B cell (primary cell): Measurements from ENCODE around the gene PNMA8B. TPM values are rescaled to one million over a fixed set of nuclear protein-coding genes. Genes with fewer than 3 reads are reported as not detected.

ENCODE experiments used
- ATAC-seq: fragments of 200-7000 bp; cut with Tn5 transposase; one replicate; pipeline ENCODE4 v1.10.0; 2021; ENCODE audit warnings: low read depth, mild to moderate bottlenecking, moderate number of reproducible peaks, moderate library complexity
- CTCF ChIA-PET: fragments of 350-600 bp; sonication (Branson Sonifier 250); formaldehyde crosslinking; loops from one replicate; lab custom pipeline; 2021; ENCODE audit warnings: antibody characterized with exemption, inconsistent platforms; lab: Charles Lee
- POLR2A ChIA-PET: fragments of 350-600 bp; sonication (Branson Sonifier 250); formaldehyde crosslinking; loops from one replicate; lab custom pipeline; 2021; ENCODE audit warnings: antibody characterized with exemption; lab: Charles Lee
- DNase-seq: peaks from one replicate; pipeline ENCODE4 v3.0.0; 2013
- H2AFZ ChIP-seq: 2 replicates; pipeline ENCODE4 v1.6.1; 2012; ENCODE audit warnings: mild to moderate bottlenecking, low read depth, low read length; ENCODE audit not compliant: insufficient read depth, poor library complexity, severe bottlenecking
- H3K27ac ChIP-seq, 2 donors: 1 replicate in 1 of 2; 2 replicates in 1 of 2; pipeline ENCODE4 v1.5.1; 2012 to 2013; ENCODE audit warnings: low read length in 2 of 2, mild to moderate bottlenecking in 2 of 2, moderate library complexity in 1 of 2
- H3K27me3 ChIP-seq, 4 experiments: fragments of 200-600 bp in 1 of 4; sonication (generic) in 1 of 4; replicated peaks in 1 of 4; 1 replicate in 2 of 4; 2 replicates in 2 of 4; pipeline versions ENCODE4 v1.6.1 to v1.7.0; 2013 to 2016; ENCODE audit warnings: low read length in 3 of 4, mild to moderate bottlenecking in 2 of 4, mixed read lengths in 1 of 4, moderate library complexity in 1 of 4; ENCODE audit not compliant: insufficient read depth in 4 of 4, control insufficient read depth in 3 of 4; ENCODE audit errors: control extremely low read depth in 1 of 4
- H3K36me3 ChIP-seq, 2 experiments: replicated peaks in 1 of 2; 1 replicate in 1 of 2; 2 replicates in 1 of 2; pipeline versions ENCODE4 v1.6.1 to v1.7.1; 2013; ENCODE audit warnings: low read length in 1 of 2; ENCODE audit not compliant: insufficient read depth in 2 of 2, control insufficient read depth in 1 of 2; ENCODE audit errors: control extremely low read depth in 1 of 2, extremely low read depth in 1 of 2
- H3K4me1 ChIP-seq, 2 donors: fragments of 200-600 bp in 1 of 2; sonication (generic) in 1 of 2; 1 replicate in 1 of 2; 2 replicates in 1 of 2; pipeline versions ENCODE4 v1.5.1 to v1.6.1; 2013 to 2017; ENCODE audit warnings: low read length in 2 of 2; ENCODE audit not compliant: control insufficient read depth in 2 of 2, insufficient read depth in 2 of 2
- H3K4me2 ChIP-seq: replicated peaks from 2 replicates; pipeline ENCODE3; 2012; ENCODE audit warnings: mild to moderate bottlenecking, low read depth, low read length; ENCODE audit not compliant: poor library complexity, severe bottlenecking
- H3K4me3 ChIP-seq, 5 experiments: fragments of 200-600 bp in 1 of 5; sonication (generic) in 1 of 5; 1 replicate in 3 of 5; 2 replicates in 2 of 5; pipeline versions ENCODE4 v1.5.1 to v1.7.0; 2011 to 2016; ENCODE audit warnings: low read length in 4 of 5, mild to moderate bottlenecking in 4 of 5, low read depth in 2 of 5, control low read depth in 1 of 5, moderate library complexity in 1 of 5; ENCODE audit not compliant: insufficient read depth in 1 of 5; ENCODE audit errors: control extremely low read depth in 1 of 5, extremely low read depth in 1 of 5
- H3K79me2 ChIP-seq: fragments of 200-600 bp; sonication (generic); one replicate; pipeline ENCODE4 v1.6.0; 2016; ENCODE audit warnings: low read length; ENCODE audit not compliant: control insufficient read depth, insufficient read depth
- H3K9ac ChIP-seq: fragments of 200-600 bp; sonication (generic); 2 replicates; pipeline ENCODE4 v1.6.1; 2017; ENCODE audit warnings: mild to moderate bottlenecking, low read length, moderate library complexity
- H3K9me3 ChIP-seq, 3 donors: one replicate each; pipeline versions ENCODE4 v1.6.1 to v1.7.1; 2013; ENCODE audit warnings: low read length in 2 of 3; ENCODE audit not compliant: control insufficient read depth in 2 of 3, insufficient read depth in 1 of 3; ENCODE audit errors: control extremely low read depth in 1 of 3
- H4K20me1 ChIP-seq: 2 replicates; pipeline ENCODE4 v1.6.0; 2012; ENCODE audit warnings: mild to moderate bottlenecking, low read length; ENCODE audit not compliant: insufficient read depth, control insufficient read depth, poor library complexity, severe bottlenecking
- H3K27ac Mint-ChIP-seq: one replicate; pipeline ENCODE4 v1.8.0; 2021; ENCODE audit warnings: mixed read lengths
- H3K27me3 Mint-ChIP-seq: one replicate; pipeline ENCODE4 v1.8.0; 2021; ENCODE audit warnings: mixed read lengths
- H3K4me1 Mint-ChIP-seq: one replicate; pipeline ENCODE4 v1.8.0; 2021; ENCODE audit warnings: mixed read lengths
- H3K4me3 Mint-ChIP-seq: one replicate; pipeline ENCODE4 v1.8.0; 2021; ENCODE audit warnings: mixed read lengths
- H3K9me3 Mint-ChIP-seq: one replicate; pipeline ENCODE4 v1.8.0; 2022; ENCODE audit warnings: mixed read lengths; ENCODE audit not compliant: insufficient read depth
- EZH2 ChIP-seq: IDR thresholded peaks from 2 replicates; pipeline ENCODE4 v1.6.1; 2012; ENCODE audit warnings: borderline replicate concordance, low read depth, mild to moderate bottlenecking, moderate library complexity, low read length; ENCODE audit not compliant: insufficient read depth, poor library complexity, severe bottlenecking
- WGBS: methylation state at CpG from one replicate; pipeline ENCODE4 v1.1.5; 2013; ENCODE audit warnings: missing lambda C conversion rate; ENCODE audit not compliant: insufficient coverage; 5-methylcytosine and 5-hydroxymethylcytosine counted together
- intact Hi-C: fragments of 100-400 bp; cut with micrococcal nuclease; formaldehyde crosslinking; loops from one replicate; pipeline ENCODE4 v1.10.0; 2022
- polyA plus RNA-seq: library from polyadenylated mRNA; depleted of rRNA; stranded (reverse); fragments of >200 nt; gene quantifications from 2 replicates; pipeline ENCODE4 v1.2.3, GENCODE V29; 2012
- total RNA-seq, 2 donors: library from RNA; stranded (reverse); fragments of 120-200 nt in 1 of 2; gene quantifications; 1 replicate in 1 of 2; 2 replicates in 1 of 2; pipeline versions ENCODE4 v1.2.3 to v1.2.4, GENCODE V29; 2013 to 2022
- TF ChIP-seq, protein P1 (sequence below): fragments of 200-600 bp; IDR thresholded peaks from one replicate; pipeline ENCODE4 v1.8.0; 2022; ENCODE audit warnings: antibody characterized with exemption, mild to moderate bottlenecking

PNMA8B gene
- total and polyA plus RNA-seq, 2 donors (not counting 1 experiment from before 2014, with no cell fraction given) = 0.10 to 0.32 TPM

DNA sequence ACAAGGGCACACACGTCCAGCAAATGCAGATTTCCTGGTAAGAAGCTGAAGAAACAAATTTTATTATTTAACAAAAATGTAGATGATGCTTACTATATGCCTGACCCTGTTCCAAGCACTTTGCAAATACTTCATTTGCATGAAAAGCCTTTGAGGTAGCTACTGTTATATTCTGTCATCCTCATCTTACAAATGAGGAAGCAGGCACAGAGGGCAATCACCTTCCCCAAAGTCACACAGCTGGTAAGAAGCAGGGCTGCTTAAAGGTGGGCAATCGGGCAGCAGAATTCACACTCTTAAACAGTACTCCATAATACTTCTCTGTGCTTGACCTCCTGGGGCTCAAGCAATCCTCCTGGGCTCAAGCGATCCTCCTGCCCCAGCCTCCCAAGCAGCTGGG, 48.7 kb downstream of the PNMA8B start:
- Histone ChIP-seq H3K4me1 (no peaks in the 10 kb centered on the region), H3K4me3 (no peak overlapping the region), H3K27me3 (peaks cover 0 to 7% (median 0%) of the 10 kb centered on the region in 4 experiments), H2AFZ (no peak overlapping the region), H4K20me1 (no peaks in the 10 kb centered on the region), H3K36me3 (no peaks in the 10 kb centered on the region), H3K4me2 (no peak overlapping the region), H3K9ac (no peak overlapping the region), H3K9me3 (peaks cover 0 to 6% (median 4%) of the 10 kb centered on the region in 3 donors), H3K27ac (no peak overlapping the region), H3K79me2 (no peaks in the 10 kb centered on the region)
- ATAC-seq (no peak), DNase-seq (no peak)
- ChIA-PET CTCF (no interaction called here), POLR2A (no interaction called here)
- H3K27ac Mint-ChIP-seq = no peak overlapping the region
- intact Hi-C loops = no loop called here
- WGBS = no CpG with 5 or more reads among the region's 3 CpGs
- peaks cover 23% of the 10 kb centered on the region for H3K27me3 Mint-ChIP-seq
- TF ChIP-seq, protein P1, sequence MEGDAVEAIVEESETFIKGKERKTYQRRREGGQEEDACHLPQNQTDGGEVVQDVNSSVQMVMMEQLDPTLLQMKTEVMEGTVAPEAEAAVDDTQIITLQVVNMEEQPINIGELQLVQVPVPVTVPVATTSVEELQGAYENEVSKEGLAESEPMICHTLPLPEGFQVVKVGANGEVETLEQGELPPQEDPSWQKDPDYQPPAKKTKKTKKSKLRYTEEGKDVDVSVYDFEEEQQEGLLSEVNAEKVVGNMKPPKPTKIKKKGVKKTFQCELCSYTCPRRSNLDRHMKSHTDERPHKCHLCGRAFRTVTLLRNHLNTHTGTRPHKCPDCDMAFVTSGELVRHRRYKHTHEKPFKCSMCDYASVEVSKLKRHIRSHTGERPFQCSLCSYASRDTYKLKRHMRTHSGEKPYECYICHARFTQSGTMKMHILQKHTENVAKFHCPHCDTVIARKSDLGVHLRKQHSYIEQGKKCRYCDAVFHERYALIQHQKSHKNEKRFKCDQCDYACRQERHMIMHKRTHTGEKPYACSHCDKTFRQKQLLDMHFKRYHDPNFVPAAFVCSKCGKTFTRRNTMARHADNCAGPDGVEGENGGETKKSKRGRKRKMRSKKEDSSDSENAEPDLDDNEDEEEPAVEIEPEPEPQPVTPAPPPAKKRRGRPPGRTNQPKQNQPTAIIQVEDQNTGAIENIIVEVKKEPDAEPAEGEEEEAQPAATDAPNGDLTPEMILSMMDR = no peak
- no peak for TF ChIP-seq EZH2
- no peaks in the 10 kb centered on the region for H3K4me1 Mint-ChIP-seq
- H3K4me3 Mint-ChIP-seq = no peak overlapping the region
- H3K9me3 Mint-ChIP-seq = peaks cover 7% of the 10 kb centered on the region

GRCh38 chr19:46446021-46446420, 49.6 kb downstream of the PNMA8B start:
- H3K9me3 ChIP-seq = peaks cover 0 to 6% (median 4%) of the 10 kb centered on the region in 3 donors
- H3K4me1 Mint-ChIP-seq = no peaks in the 10 kb centered on the region
- peaks cover 0 to 7% (median 0%) of the 10 kb centered on the region in 4 experiments for H3K27me3 ChIP-seq
- no peaks in the 10 kb centered on the region for H3K79me2 ChIP-seq
- no peak for DNase-seq
- H3K4me3 ChIP-seq = no peak overlapping the region
- no peak overlapping the region for H3K9ac ChIP-seq
- ChIA-PET CTCF (no interaction called here), POLR2A (no interaction called here)
- no peaks in the 10 kb centered on the region for H3K36me3 ChIP-seq
- intact Hi-C loops = no loop called here
- TF ChIP-seq, protein P1 = no peak
- TF ChIP-seq EZH2 = no peak
- H3K9me3 Mint-ChIP-seq = peaks cover 7% of the 10 kb centered on the region
- no peak overlapping the region for H3K27ac ChIP-seq
- no peak overlapping the region for H3K4me2 ChIP-seq
- H3K4me3 Mint-ChIP-seq = no peak overlapping the region
- H2AFZ ChIP-seq = no peak overlapping the region
- H4K20me1 ChIP-seq = no peaks in the 10 kb centered on the region
- no peak for ATAC-seq
- H3K4me1 ChIP-seq = no peaks in the 10 kb centered on the region
- 89% methylated on average over 14 of the region's 15 CpGs for WGBS
- H3K27ac Mint-ChIP-seq = no peak overlapping the region
- H3K27me3 Mint-ChIP-seq = peaks cover 19% of the 10 kb centered on the region
